ENCODE results near the gene SMG1.

SMG1 gene

DNA sequence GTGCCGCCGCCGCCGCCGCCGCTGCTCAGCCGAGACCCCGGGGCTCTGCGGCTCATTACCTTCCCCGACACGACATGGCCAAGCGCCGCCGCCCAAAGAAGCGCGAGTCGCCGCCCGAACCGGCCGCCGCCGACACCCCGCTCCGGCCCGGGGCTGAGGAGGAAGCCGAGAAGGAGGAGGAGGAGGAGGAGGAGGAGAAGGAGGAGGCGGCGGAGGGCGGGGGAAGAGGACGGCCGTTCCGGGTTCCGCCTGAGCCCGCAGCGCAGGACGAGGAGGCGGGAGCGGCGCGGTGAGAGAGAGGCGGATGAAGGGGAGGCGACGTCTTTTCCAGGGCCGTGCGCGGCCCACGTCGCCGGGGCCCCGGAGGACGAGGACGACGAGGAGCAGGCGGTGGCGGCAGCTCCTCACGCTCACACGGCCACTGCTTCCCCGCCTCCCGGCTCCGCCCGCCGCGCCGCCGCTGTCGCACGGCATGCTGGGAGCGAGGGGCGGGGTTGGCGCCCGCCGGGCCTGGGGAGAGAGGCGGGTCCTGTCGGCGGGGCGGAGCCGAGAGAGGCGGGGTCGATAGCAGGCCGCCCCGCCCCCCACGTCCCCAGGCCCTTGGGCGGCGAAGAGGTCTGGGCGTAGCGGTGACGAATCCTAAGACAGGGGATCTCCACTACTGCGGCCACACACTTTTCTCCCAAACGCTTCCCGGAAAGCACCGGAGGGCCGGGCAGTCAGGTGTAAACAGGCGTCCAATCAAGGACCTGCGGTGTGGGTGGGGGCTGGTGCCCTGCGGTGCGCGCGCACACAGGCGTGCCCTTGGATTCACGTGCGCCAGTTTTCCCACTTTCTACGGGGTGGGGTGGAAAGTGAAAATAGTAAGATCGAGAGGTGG lies at the start of gene SMG1:
Gene SMG1, minus strand, starts transcription at position 423 of the 880 bp plus-strand sequence. Its CDS starts 367 bp downstream, at position 56.
- DNase-seq (ENCODE audit: extremely low read depth, low read depth), result peak; percentile 88
- peak within 1 kb of the TSS; percentile 70 for H3K4me3 ChIP-seq (replicated peaks; ENCODE audit: low read depth, low read length)

DNA sequence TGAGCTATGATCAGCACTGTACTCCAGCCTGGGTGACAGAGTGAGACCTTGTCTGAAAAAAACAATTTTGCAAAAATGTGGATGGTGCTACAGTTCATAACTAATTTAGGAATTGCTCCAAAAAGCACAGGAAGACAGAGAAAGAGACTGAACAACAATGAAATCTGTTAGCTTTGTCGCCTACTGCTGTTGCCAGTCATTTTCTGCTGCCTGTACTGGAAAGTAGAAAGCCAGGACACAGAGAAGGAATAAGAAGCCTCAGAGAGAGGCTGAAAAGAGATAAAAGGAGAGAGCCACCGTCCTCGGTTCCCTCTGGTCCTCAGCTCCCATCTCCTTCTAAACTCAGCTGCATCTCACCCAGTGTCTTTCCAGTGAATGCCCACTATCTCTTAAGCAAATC lies 48.9 kb upstream of the SMG1 start:
- DNase-seq (ENCODE audit: extremely low read depth, low read depth), result no peak
- TF ChIP-seq, protein P1, sequence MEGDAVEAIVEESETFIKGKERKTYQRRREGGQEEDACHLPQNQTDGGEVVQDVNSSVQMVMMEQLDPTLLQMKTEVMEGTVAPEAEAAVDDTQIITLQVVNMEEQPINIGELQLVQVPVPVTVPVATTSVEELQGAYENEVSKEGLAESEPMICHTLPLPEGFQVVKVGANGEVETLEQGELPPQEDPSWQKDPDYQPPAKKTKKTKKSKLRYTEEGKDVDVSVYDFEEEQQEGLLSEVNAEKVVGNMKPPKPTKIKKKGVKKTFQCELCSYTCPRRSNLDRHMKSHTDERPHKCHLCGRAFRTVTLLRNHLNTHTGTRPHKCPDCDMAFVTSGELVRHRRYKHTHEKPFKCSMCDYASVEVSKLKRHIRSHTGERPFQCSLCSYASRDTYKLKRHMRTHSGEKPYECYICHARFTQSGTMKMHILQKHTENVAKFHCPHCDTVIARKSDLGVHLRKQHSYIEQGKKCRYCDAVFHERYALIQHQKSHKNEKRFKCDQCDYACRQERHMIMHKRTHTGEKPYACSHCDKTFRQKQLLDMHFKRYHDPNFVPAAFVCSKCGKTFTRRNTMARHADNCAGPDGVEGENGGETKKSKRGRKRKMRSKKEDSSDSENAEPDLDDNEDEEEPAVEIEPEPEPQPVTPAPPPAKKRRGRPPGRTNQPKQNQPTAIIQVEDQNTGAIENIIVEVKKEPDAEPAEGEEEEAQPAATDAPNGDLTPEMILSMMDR (IDR thresholded peaks at IDR 0.05; ENCODE audit: low read depth, low read length, missing control alignments), result no peak

DNA sequence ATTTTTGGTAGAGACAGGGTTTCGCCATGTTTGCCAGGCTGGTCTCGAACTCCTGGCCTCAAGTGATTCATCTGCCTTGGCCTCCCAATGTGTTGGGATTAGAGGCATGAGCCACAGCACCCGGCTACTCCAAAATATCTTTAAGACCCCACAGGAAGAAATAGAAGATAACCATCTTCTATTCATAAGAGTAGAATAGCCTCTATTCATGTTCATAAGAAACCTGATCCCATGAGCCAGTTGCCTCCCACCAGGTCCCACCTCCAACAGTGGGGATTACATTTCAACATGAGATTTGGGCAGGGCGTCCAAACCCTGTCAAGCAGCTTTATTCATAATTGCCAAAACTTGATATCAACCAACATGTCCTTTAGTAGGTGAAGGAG lies 43.6 kb upstream of the SMG1 start:
- TF ChIP-seq, protein P1 (IDR thresholded peaks at IDR 0.05; ENCODE audit: low read depth, low read length, missing control alignments), result no peak
- DNase-seq (ENCODE audit: extremely low read depth, low read depth), result no peak
- H3K4me3 ChIP-seq (replicated peaks; ENCODE audit: low read depth, low read length), result no peak overlapping the region

More for the DNA sequence above, 48.9 kb upstream of the SMG1 start:
- H3K4me3 ChIP-seq (replicated peaks; ENCODE audit: low read depth, low read length), result no peak overlapping the region

DNA sequence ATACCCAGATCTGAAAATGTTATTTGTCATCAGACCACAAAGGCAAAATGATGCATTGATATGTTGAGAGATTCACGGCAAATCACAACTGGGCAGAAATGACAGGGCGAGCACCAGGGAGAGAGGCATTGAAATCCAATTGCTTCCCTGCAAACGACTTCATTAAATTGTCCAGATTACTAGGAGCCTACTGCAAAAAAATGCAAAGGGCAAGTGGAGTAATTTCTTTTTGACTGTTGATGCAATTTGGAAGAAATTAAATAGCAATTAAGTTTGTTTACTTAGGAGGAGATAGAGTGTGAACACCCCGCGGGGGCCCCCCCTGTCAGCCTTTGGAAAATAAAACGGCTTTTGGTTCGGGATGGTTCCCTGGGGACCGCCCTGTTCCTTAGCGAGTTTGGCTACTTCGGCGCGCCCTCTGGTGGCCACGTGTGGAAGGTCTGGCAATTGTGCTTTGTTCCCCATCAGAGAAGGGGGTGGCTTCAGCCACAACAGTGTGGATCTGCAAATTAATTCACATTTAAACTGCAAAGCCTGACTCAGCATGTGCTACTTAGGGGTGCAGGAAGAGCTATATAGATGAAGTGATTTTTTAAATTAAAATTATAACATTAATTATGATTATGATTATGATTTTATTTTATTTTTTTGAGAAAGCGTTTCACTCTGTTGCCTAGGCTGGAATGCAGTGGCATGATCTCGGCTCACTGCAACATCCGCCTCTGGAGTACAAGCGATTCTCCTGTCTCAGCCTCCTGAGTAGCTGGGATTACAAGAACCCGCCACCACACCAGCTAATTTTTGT lies 43.0 kb upstream of the SMG1 start:
- TF ChIP-seq, protein P1 (IDR thresholded peaks at IDR 0.05; ENCODE audit: low read depth, low read length, missing control alignments), result peak; percentile 93
- 0 out of 2 replicates have a peak overlapping the region, but pooled peaks have one; percentile 13 for H3K4me3 ChIP-seq (replicated peaks; ENCODE audit: low read depth, low read length)
- peak; percentile 38 for DNase-seq (ENCODE audit: extremely low read depth, low read depth)

DNA sequence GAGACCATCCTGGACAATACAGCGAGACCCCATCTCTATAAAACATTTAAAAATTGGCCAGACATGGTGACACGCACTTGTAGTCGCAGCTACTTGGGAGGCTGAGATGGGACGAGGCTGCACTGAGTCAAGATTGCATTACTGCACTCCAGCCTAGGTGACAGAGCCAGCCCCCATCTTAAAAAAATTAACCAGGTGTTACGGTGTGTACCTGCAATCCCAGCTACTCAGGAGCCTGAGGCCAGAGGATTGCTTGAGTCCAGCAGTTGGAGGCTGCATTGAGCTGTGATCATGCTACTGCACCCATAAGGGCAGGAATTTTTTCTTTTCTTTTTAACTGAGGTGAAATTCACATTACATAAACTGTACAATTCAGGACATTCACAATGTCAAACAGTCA lies 40.6 kb upstream of the SMG1 start:
- no peak for DNase-seq (ENCODE audit: extremely low read depth, low read depth)
- H3K4me3 ChIP-seq (replicated peaks; ENCODE audit: low read depth, low read length), result no peak overlapping the region
- TF ChIP-seq, protein P1 (IDR thresholded peaks at IDR 0.05; ENCODE audit: low read depth, low read length, missing control alignments), result no peak

DNA sequence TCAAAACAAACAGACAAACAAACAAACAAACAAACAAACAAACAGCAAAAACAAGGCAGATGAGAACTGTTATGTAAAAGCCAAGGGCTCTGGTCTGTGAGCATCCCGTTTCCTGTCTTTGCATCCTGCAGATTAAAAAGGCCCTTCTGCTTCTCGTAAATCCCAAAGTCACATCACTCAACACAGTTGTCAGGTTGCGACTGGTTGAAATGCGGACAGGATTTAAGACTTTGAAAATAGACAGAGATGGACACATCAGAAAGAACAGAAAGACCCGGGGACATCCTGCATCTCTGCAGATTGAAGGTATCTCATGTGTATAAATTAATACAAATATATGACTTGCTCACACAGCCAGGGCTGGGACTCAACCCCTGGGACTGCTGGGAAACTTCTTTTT lies 39.3 kb upstream of the SMG1 start:
- H3K4me3 ChIP-seq (replicated peaks; ENCODE audit: low read depth, low read length), result no peak overlapping the region
- DNase-seq (ENCODE audit: extremely low read depth, low read depth), result no peak
- TF ChIP-seq, protein P1 (IDR thresholded peaks at IDR 0.05; ENCODE audit: low read depth, low read length, missing control alignments), result no peak

DNA sequence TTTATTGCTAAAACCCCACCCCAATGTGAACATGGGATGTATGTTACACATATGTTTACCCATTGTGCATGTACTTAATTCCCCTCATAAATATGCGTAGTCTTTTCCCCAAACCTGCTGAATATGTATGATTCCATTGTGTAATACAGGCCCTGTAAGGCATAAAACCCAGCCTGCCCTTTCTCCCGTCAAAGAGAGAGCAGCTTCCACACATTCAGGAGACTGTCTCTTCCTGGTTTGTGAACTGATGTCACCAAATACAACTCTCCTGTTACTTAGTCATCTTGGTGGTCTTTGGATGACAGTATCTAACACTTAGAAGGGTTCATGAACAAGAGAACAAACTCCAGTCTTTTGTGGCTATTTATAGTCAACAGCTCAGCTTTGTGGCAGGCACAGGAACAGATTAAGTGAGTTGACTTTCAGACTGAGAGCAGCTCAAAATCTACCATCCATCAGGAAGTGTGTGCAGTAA lies 32.9 kb upstream of the SMG1 start:
- no peak overlapping the region for H3K4me3 ChIP-seq (replicated peaks; ENCODE audit: low read depth, low read length)
- DNase-seq (ENCODE audit: extremely low read depth, low read depth), result no peak

More for the DNA sequence above, 32.9 kb upstream of the SMG1 start:
- TF ChIP-seq, protein P1 (IDR thresholded peaks at IDR 0.05; ENCODE audit: low read depth, low read length, missing control alignments), result no peak
